Fibroblast of skin of abdomen (primary cell): ENCODE measurements around the gene TCEA2.

Experiments used
- DNase-seq: peaks from one replicate; pipeline ENCODE4 v3.0.0-alpha.2; 2013

Gene TCEA2

GRCh38 chr20:64067005-64067632 lies 4.1 kb downstream of the TCEA2 start:
- no peak for DNase-seq

GRCh38 chr20:64067733-64068307 lies 4.8 kb downstream of the TCEA2 start:
- DNase-seq, result no peak

- DNase-seq, result no peak
These were observed 5.6 kb downstream of the TCEA2 start for GRCh38 chr20:64068386-64069208.

GRCh38 chr20:64069209-64069613 lies 6.2 kb downstream of the TCEA2 start:
- DNase-seq, result no peak

- peak; percentile 12 for DNase-seq
These were observed 6.7 kb downstream of the TCEA2 start for GRCh38 chr20:64069614-64070243.

- no peak for DNase-seq
These were observed 7.4 kb downstream of the TCEA2 start for GRCh38 chr20:64070244-64070993.

GRCh38 chr20:64071341-64072332 lies 8.6 kb downstream of the TCEA2 start:
- no peak for DNase-seq

- no peak for DNase-seq
These were observed 9.6 kb downstream of the TCEA2 start for GRCh38 chr20:64072498-64073063.

- no peak for DNase-seq
These were observed 10.6 kb downstream of the TCEA2 start for GRCh38 chr20:64073476-64074183.

GRCh38 chr20:64074184-64074789 lies 11.3 kb downstream of the TCEA2 start:
- no peak for DNase-seq

- no peak for DNase-seq
These were observed 12.0 kb downstream of the TCEA2 start for GRCh38 chr20:64074963-64075362.

GRCh38 chr20:64075556-64075955 lies 12.6 kb downstream of the TCEA2 start:
- DNase-seq, result no peak

GRCh38 chr20:64076061-64076997 lies 13.3 kb downstream of the TCEA2 start:
- DNase-seq, result no peak

- DNase-seq, result no peak
These were observed 14.1 kb downstream of the TCEA2 start for GRCh38 chr20:64077094-64077493.

- DNase-seq, result no peak
These were observed 14.5 kb downstream of the TCEA2 start for GRCh38 chr20:64077541-64077875.

- no peak for DNase-seq
These were observed 15.0 kb downstream of the TCEA2 start for GRCh38 chr20:64077876-64078551.

- no peak for DNase-seq
These were observed 15.9 kb downstream of the TCEA2 start for GRCh38 chr20:64078934-64079272.
